AG10803 (cell line): ENCODE results near the gene SH3YL1.

Experiments used
- DNase-seq: peaks from one replicate; pipeline ENCODE4 v3.0.0; 2010; ENCODE audit warnings: low read depth
- H3K4me3 ChIP-seq: 2 replicates; pipeline ENCODE4 v1.5.1; 2011; ENCODE audit warnings: mild to moderate bottlenecking, low read length, control low read depth
- TF ChIP-seq, protein P1 (sequence below): conservative IDR thresholded peaks from 2 replicates; pipeline ENCODE4 v1.5.1; 2011; ENCODE audit warnings: mild to moderate bottlenecking, low read length, control low read depth, inconsistent platforms

The SH3YL1 gene

DNA sequence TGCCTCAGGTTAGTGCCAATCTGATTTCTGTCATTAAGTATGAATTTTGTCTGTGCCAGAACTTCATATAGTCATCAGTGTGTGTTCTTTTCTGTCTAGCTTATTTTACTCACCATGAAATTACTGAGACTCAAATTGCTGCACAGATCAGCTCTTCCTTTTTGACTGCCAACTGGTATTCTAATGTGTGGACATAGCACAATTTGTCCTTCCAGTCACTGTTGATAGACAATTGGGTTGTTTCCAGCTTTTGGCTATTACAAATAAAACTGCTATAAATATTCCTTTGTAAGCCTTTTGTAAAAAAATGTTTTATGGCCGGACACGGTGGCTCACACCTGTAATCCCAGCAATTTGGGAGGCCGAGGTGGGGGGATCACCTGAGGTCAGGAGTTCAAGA is 7.7 kb downstream of the SH3YL1 start:
- TF ChIP-seq, protein P1, sequence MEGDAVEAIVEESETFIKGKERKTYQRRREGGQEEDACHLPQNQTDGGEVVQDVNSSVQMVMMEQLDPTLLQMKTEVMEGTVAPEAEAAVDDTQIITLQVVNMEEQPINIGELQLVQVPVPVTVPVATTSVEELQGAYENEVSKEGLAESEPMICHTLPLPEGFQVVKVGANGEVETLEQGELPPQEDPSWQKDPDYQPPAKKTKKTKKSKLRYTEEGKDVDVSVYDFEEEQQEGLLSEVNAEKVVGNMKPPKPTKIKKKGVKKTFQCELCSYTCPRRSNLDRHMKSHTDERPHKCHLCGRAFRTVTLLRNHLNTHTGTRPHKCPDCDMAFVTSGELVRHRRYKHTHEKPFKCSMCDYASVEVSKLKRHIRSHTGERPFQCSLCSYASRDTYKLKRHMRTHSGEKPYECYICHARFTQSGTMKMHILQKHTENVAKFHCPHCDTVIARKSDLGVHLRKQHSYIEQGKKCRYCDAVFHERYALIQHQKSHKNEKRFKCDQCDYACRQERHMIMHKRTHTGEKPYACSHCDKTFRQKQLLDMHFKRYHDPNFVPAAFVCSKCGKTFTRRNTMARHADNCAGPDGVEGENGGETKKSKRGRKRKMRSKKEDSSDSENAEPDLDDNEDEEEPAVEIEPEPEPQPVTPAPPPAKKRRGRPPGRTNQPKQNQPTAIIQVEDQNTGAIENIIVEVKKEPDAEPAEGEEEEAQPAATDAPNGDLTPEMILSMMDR = no peak

DNA sequence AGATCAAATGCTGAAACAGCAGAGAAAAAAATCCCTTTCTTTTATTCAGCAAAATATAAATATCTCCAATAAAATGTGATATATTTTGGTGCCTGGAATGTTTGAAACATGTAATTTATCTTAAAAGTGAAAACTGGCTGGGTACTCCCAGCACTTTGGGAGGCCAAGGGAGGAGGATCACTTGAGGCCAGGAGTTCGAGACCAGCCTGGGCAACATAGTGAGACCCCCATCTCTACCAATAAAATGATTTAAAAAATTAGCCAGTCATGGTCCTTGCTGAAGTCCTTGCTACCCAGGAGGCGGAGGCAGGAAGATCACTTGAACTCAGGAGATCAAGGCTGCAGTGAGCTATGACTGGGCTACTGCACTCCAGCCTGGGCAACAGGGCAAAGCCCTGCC is 8.6 kb downstream of the SH3YL1 start:
- TF ChIP-seq, protein P1 = no peak
- H3K4me3 ChIP-seq = no peak overlapping the region
- no peak for DNase-seq

More for the DNA sequence above, 7.7 kb downstream of the SH3YL1 start:
- no peak overlapping the region for H3K4me3 ChIP-seq
- DNase-seq = no peak

DNA sequence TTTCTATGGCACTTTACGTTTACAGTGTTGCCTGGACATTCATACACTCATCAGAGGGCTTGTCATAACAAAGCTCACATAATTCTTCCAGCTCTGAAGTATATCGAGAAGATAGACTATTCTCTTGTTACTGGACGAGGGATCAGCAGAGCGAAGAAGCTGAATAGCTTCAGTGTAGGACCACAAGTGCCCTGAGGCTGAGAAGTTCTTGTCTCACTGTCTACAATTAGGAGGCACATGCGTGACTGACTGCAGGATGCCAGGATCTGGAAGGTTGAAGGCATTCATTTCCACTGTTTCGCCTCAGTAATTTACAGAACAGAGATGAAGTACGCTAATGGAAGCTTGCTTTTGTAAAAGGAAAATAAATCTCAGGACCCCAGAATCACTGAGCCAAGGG is 9.6 kb downstream of the SH3YL1 start:
- H3K4me3 ChIP-seq = no peak overlapping the region
- TF ChIP-seq, protein P1 = no peak
- no peak for DNase-seq

GRCh38 chr2:253202-253638 is 10.6 kb downstream of the SH3YL1 start:
- DNase-seq = no peak
- no peak overlapping the region for H3K4me3 ChIP-seq
- TF ChIP-seq, protein P1 = no peak

GRCh38 chr2:252001-252602 is 11.7 kb downstream of the SH3YL1 start:
- no peak for DNase-seq
- TF ChIP-seq, protein P1 = no peak
- no peak overlapping the region for H3K4me3 ChIP-seq

- no peak for DNase-seq
- TF ChIP-seq, protein P1 = no peak
- H3K4me3 ChIP-seq = no peak overlapping the region
Observed at GRCh38 chr2:249538-250042, 14.2 kb downstream of the SH3YL1 start.

DNA sequence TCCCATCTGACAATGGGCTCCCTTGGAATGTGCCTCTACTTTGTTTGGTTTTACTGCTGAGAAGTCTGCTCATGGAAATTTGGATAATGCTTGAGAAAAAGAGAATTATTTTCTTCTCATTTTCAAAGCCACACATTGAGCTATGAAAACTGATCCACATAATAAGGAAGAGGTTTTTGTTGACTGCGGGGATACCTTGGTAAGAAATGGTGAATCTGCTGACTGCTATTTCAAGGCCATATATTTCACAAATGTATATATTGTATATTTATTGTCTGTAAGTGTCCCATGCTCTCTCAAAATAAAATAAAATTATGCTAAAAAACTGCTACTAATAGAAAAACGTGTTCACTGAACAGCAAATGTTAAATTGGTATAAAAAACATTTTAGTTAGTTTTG is 15.1 kb downstream of the SH3YL1 start:
- DNase-seq = no peak
- TF ChIP-seq, protein P1 = no peak
- H3K4me3 ChIP-seq = no peak overlapping the region
